ENCODE data around the gene PRPF19. TPM values are rescaled to one million over a fixed set of nuclear protein-coding genes. Genes with fewer than 3 reads are reported as not detected.
A peak's percentile ranks its signal among the peaks of the same experiment; 100 is the strongest.

Gene PRPF19
- total and polyA plus RNA-seq, 2 of the 4 experiments (the other 2 are of a cell fraction), result 29.8 to 50.4 TPM

- ATAC-seq (ENCODE audit: low read depth), result peak; percentile 18
- Histone ChIP-seq H3K14ac (replicated peaks; ENCODE audit: low read depth, low read length) (peak overlapping the region; percentile 58; the same call in 1 of the 2 replicates), H3K4me2 (ENCODE audit: low read depth, low read length) (peak overlapping the region; percentile 75), H3K23ac (ENCODE audit: low read depth, low read length) (peak overlapping the region; percentile 82), H3K4ac (ENCODE audit: low read depth, low read length) (peak overlapping the region; percentile 59), H4K8ac (ENCODE audit: low read depth in 2 of 2, low read length in 2 of 2) (peak overlapping the region; percentile 27 to 43; a peak in 1 of 4 replicates), H2BK20ac (ENCODE audit: low read depth, low read length) (no peak overlapping the region), H2AK9ac (replicated peaks; ENCODE audit: low read depth, low read length, poor library complexity) (peak overlapping the region; percentile 96), H3K56ac (ENCODE audit: extremely low read depth, insufficient read depth, low read length) (no peak overlapping the region), H3K18ac (ENCODE audit: low read depth, low read length) (no peak overlapping the region), H3K9me3 (ENCODE audit: control insufficient read depth, insufficient read depth, low read length) (no peaks in the 10 kb centered on the region), H3K9ac (ENCODE audit: low read depth, low read length) (peak overlapping the region; percentile 58), H2BK15ac (ENCODE audit: low read depth, low read length) (no peak overlapping the region), H3K27ac (ENCODE audit: insufficient read depth, low read length) (peak overlapping the region; percentile 3; the same call in 1 of the 2 replicates), H2BK5ac (ENCODE audit: low read depth, low read length, poor library complexity, severe bottlenecking) (no peak overlapping the region), H2AFZ (replicated peaks; ENCODE audit: low read length, poor library complexity) (peak overlapping the region; percentile 95), H2AK5ac (ENCODE audit: low read depth, low read length) (peak overlapping the region; percentile 42), H3K79me1 (ENCODE audit: low read depth in 1 of 2, low read length in 2 of 2) (peaks cover 5 to 34% of the 10 kb centered on the region in 2 experiments; a peak in 3 of 4 replicates), H4K20me1 (ENCODE audit: insufficient read depth, low read length) (peaks cover 12% of the 10 kb centered on the region), H3K36me3 (ENCODE audit: control insufficient read depth, insufficient read depth, low read length) (peaks cover 38% of the 10 kb centered on the region), H4K5ac (ENCODE audit: low read depth, low read length) (no peak overlapping the region), H2BK120ac (ENCODE audit: low read depth, low read length) (peak overlapping the region; percentile 41; the same call in 1 of the 2 replicates), H3K9me1 (ENCODE audit: insufficient read depth, low read length) (peaks cover 7% of the 10 kb centered on the region; the same call in 1 of the 2 replicates), H3K4me3 (ENCODE audit: insufficient read depth, low read depth, low read length) (peak overlapping the region; percentile 65), H3K27me3 (ENCODE audit: control insufficient read depth, insufficient read depth, low read length) (no peaks in the 10 kb centered on the region), H3K4me1 (ENCODE audit: control insufficient read depth, insufficient read depth, low read length) (peaks cover 14% of the 10 kb centered on the region), H4K91ac (ENCODE audit: insufficient read depth, low read depth, low read length) (no peak overlapping the region)
- ChIA-PET POLR2A (ENCODE audit: unreplicated experiment) (no interaction called here), CTCF (interaction anchor here (0.6 kb wide), 1 partner anchor 17 kb away, joined by 4 read pairs; no protein-coding TSS in a partner anchor)
- TF ChIP-seq RAD21 (IDR thresholded peaks at IDR 0.05; ENCODE audit: low read length) (no peak), CTCF (conservative IDR thresholded peaks at IDR 0.05; ENCODE audit: low read depth, low read length) (no peak), MAZ (IDR thresholded peaks at IDR 0.05; ENCODE audit: borderline replicate concordance, low read depth, low read length) (no peak), POLR2A (IDR thresholded peaks at IDR 0.05; ENCODE audit: low read depth, low read length) (no peak)
- in situ Hi-C loops (cut with MboI; ENCODE audit: low sequenced_read_pairs) (loop anchor here (25.0 kb wide), 1 partner anchor 1338 kb away; no protein-coding TSS in a partner anchor), dilution Hi-C loops (cut with HindIII; ENCODE audit: low sequenced_read_pairs, unreplicated experiment) (no loop called here), intact Hi-C loops (cut with micrococcal nuclease) (no loop called here)
- 6% methylated on average over 14 of the region's 35 CpGs; no CpG with 5 or more reads in 1 of the 2 experiments for WGBS, 2 experiments (ENCODE audit: extremely low coverage in 2 of 2, insufficient read length in 1 of 2)
- no TSS peak for BruUV-seq (replicated peaks)
- no peak for DNase-seq
Observed at GRCh38 chr11:60924906-60925853, 18.8 kb upstream of the PRPF19 start.
